Esophagus squamous epithelium (tissue), 5 donors: Measurements from ENCODE around the gene PHKB. TPM values are rescaled to one million over a fixed set of nuclear protein-coding genes. Genes with fewer than 3 reads are reported as not detected.

ENCODE experiments used
- DNase-seq: peaks from one replicate; lab custom pipeline; 2025; lab: John Stamatoyannopoulos, UW
- H3K27ac ChIP-seq, 4 donors: fragments of 200-600 bp; sonication (generic); one replicate each; pipeline ENCODE4 v1.5.1; 2016 to 2019; ENCODE audit warnings: mild to moderate bottlenecking in 1 of 4
- H3K27me3 ChIP-seq, 4 donors: fragments of 200-600 bp; sonication (generic); 1 replicate in 3 of 4; 2 replicates in 1 of 4; pipeline versions ENCODE4 v1.5.1 to v1.6.0; 2017 to 2021; ENCODE audit warnings: antibody characterized with exemption in 1 of 4
- H3K36me3 ChIP-seq, 3 donors: fragments of 200-600 bp; sonication (generic); one replicate each; pipeline ENCODE4 v1.5.1; 2016 to 2019
- H3K4me1 ChIP-seq, 3 donors: fragments of 200-600 bp; sonication (generic); one replicate each; pipeline ENCODE4 v1.5.1; 2017 to 2019
- H3K4me3 ChIP-seq, 4 donors: fragments of 200-600 bp; sonication (generic); 1 replicate in 3 of 4; 2 replicates in 1 of 4; pipeline ENCODE4 v1.5.1; 2016 to 2019; ENCODE audit warnings: mild to moderate bottlenecking in 2 of 4, moderate library complexity in 1 of 4
- H3K9me3 ChIP-seq, 3 donors: fragments of 200-600 bp; sonication (generic); one replicate each; pipeline ENCODE4 v1.5.1; 2016 to 2019
- POLR2A ChIP-seq, 4 donors: fragments of 450-650 bp; IDR thresholded peaks; one replicate each; pipeline ENCODE4 v1.6.1; 2017; ENCODE audit warnings: antibody characterized with exemption in 4 of 4, mild to moderate bottlenecking in 4 of 4, moderate library complexity in 3 of 4
- WGBS, 2 donors: methylation state at CpG; one replicate each; pipeline ENCODE4 v1.1.5; 2018; 5-methylcytosine and 5-hydroxymethylcytosine counted together
- intact Hi-C: fragments of 100-400 bp; cut with DNase I; formaldehyde crosslinking; loops from one replicate; pipeline ENCODE4 v1.15.0; 2022
- total RNA-seq, 4 donors: library from RNA; depleted of rRNA; stranded (reverse); fragments of >200 nt; gene quantifications; one replicate each; pipeline ENCODE4 v1.1.0, GENCODE V29; 2016
- TF ChIP-seq, protein P1 (sequence below), 6 experiments: fragments of 450-650 bp in 4 of 6; fragments of 200-600 bp in 2 of 6; sonication (generic) in 2 of 6; IDR thresholded peaks; one replicate each; pipeline ENCODE4 v1.5.1; 2016 to 2019; ENCODE audit warnings: antibody characterized with exemption in 6 of 6, mild to moderate bottlenecking in 4 of 6, moderate library complexity in 4 of 6
- donor health status: DM: yes; HTN: yes; CAD: no.

Gene PHKB
- total RNA-seq, 4 donors from 2014 or later, result 39.0 to 81.3 (median 53.8) TPM

- no peak for DNase-seq
- 86% methylated on average over 5 to 6 of the region's 6 CpGs for WGBS, 2 donors
- Histone ChIP-seq H3K27ac (no peak overlapping the region), H3K27me3 (no peaks in the 10 kb centered on the region), H3K36me3 (no peaks in the 10 kb centered on the region), H3K4me3 (no peak overlapping the region), H3K4me1 (no peaks in the 10 kb centered on the region), H3K9me3 (no peaks in the 10 kb centered on the region)
- intact Hi-C loops, result no loop called here
- TF ChIP-seq POLR2A (IDR thresholded peaks at IDR 0.05), result no peak
- TF ChIP-seq, protein P1, sequence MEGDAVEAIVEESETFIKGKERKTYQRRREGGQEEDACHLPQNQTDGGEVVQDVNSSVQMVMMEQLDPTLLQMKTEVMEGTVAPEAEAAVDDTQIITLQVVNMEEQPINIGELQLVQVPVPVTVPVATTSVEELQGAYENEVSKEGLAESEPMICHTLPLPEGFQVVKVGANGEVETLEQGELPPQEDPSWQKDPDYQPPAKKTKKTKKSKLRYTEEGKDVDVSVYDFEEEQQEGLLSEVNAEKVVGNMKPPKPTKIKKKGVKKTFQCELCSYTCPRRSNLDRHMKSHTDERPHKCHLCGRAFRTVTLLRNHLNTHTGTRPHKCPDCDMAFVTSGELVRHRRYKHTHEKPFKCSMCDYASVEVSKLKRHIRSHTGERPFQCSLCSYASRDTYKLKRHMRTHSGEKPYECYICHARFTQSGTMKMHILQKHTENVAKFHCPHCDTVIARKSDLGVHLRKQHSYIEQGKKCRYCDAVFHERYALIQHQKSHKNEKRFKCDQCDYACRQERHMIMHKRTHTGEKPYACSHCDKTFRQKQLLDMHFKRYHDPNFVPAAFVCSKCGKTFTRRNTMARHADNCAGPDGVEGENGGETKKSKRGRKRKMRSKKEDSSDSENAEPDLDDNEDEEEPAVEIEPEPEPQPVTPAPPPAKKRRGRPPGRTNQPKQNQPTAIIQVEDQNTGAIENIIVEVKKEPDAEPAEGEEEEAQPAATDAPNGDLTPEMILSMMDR (IDR thresholded peaks at IDR 0.05), result no peak
These were observed 266.0 kb downstream of the PHKB start for GRCh38 chr16:47727131-47727530.

GRCh38 chr16:47728205-47728604 lies 267.1 kb downstream of the PHKB start:
- TF ChIP-seq, protein P1 (IDR thresholded peaks at IDR 0.05), result no peak
- TF ChIP-seq POLR2A (IDR thresholded peaks at IDR 0.05), result no peak
- H3K9me3 ChIP-seq, result no peaks in the 10 kb centered on the region
- intact Hi-C loops, result no loop called here

GRCh38 chr16:47729701-47730100 lies 268.6 kb downstream of the PHKB start:
- intact Hi-C loops, result no loop called here
- 90 to 95% methylated on average over 12 of the region's 12 CpGs for WGBS, 2 donors
- no peak overlapping the region for H3K27ac ChIP-seq

More at GRCh38 chr16:47728205-47728604, 267.1 kb downstream of the PHKB start:
- no peak overlapping the region for H3K4me3 ChIP-seq
- no peak for DNase-seq
- no peaks in the 10 kb centered on the region for H3K4me1 ChIP-seq
- H3K36me3 ChIP-seq, result no peaks in the 10 kb centered on the region
- H3K27me3 ChIP-seq, result no peaks in the 10 kb centered on the region
- H3K27ac ChIP-seq, result no peak overlapping the region
- 66% methylated on average over 3 of the region's 3 CpGs for WGBS, 2 donors

GRCh38 chr16:47731252-47731651 lies 270.1 kb downstream of the PHKB start:
- TF ChIP-seq POLR2A (IDR thresholded peaks at IDR 0.05), result no peak
- TF ChIP-seq, protein P1 (IDR thresholded peaks at IDR 0.05), result no peak
- intact Hi-C loops, result no loop called here
- WGBS, 2 donors, result 53 to 65% methylated on average over 2 of the region's 2 CpGs
- H3K27ac ChIP-seq, result no peak overlapping the region
- no peaks in the 10 kb centered on the region for H3K36me3 ChIP-seq
- DNase-seq, result no peak
- H3K27me3 ChIP-seq, result no peaks in the 10 kb centered on the region
- H3K4me1 ChIP-seq, result no peaks in the 10 kb centered on the region
- no peaks in the 10 kb centered on the region for H3K9me3 ChIP-seq
- no peak overlapping the region for H3K4me3 ChIP-seq

More at GRCh38 chr16:47729701-47730100, 268.6 kb downstream of the PHKB start:
- H3K36me3 ChIP-seq, result no peaks in the 10 kb centered on the region
- no peak for DNase-seq
- no peaks in the 10 kb centered on the region for H3K4me1 ChIP-seq
- no peaks in the 10 kb centered on the region for H3K9me3 ChIP-seq
- TF ChIP-seq, protein P1 (IDR thresholded peaks at IDR 0.05), result no peak
- TF ChIP-seq POLR2A (IDR thresholded peaks at IDR 0.05), result no peak
- H3K27me3 ChIP-seq, result no peaks in the 10 kb centered on the region
- H3K4me3 ChIP-seq, result no peak overlapping the region

GRCh38 chr16:47732122-47732521 lies 271.0 kb downstream of the PHKB start:
- Histone ChIP-seq H3K27ac (no peak overlapping the region), H3K4me3 (no peak overlapping the region), H3K4me1 (no peaks in the 10 kb centered on the region), H3K27me3 (no peaks in the 10 kb centered on the region), H3K36me3 (no peaks in the 10 kb centered on the region), H3K9me3 (no peaks in the 10 kb centered on the region)
- no peak for DNase-seq
- intact Hi-C loops, result no loop called here
- 83 to 89% methylated on average over 3 of the region's 3 CpGs for WGBS, 2 donors
- TF ChIP-seq POLR2A (IDR thresholded peaks at IDR 0.05), result no peak
- TF ChIP-seq, protein P1 (IDR thresholded peaks at IDR 0.05), result no peak
